DOHH2 (cell line): ENCODE data around the gene ZNF544.

Experiments
- CTCF ChIP-seq: fragments of 200-600 bp; sonication (generic); IDR thresholded peaks from one replicate; pipeline ENCODE4 v1.5.1; 2014; ENCODE audit warnings: antibody characterized with exemption, mild to moderate bottlenecking, low read depth, low read length; ENCODE audit not compliant: poor library complexity, severe bottlenecking
- EZH2phosphoT487 ChIP-seq: fragments of 200-600 bp; sonication (generic); IDR thresholded peaks from 2 replicates; pipeline ENCODE4 v1.6.1; 2017; ENCODE audit warnings: borderline replicate concordance, mild to moderate bottlenecking, antibody characterized with exemption, low read length, moderate library complexity, mixed read lengths

- no peak for TF ChIP-seq CTCF
- no peak for TF ChIP-seq EZH2phosphoT487
Observed at GRCh38 chr19:58278541-58279041, 49.9 kb downstream of the ZNF544 start, which contains the start of gene ZNF8.
